Stimulated activated CD8-positive, alpha-beta memory T cell treated with anti-CD3 and anti-CD28 coated beads, Interleukin-15, amount 100 ng/mL, for 48 hours (primary cell): ENCODE data around the gene RAD50.

ENCODE experiments used
- DNase-seq, 2 donors: peaks; one replicate each; pipeline ENCODE4 v3.0.0-alpha.2; 2020; ENCODE audit warnings: low read depth in 2 of 2

The RAD50 gene

DNA sequence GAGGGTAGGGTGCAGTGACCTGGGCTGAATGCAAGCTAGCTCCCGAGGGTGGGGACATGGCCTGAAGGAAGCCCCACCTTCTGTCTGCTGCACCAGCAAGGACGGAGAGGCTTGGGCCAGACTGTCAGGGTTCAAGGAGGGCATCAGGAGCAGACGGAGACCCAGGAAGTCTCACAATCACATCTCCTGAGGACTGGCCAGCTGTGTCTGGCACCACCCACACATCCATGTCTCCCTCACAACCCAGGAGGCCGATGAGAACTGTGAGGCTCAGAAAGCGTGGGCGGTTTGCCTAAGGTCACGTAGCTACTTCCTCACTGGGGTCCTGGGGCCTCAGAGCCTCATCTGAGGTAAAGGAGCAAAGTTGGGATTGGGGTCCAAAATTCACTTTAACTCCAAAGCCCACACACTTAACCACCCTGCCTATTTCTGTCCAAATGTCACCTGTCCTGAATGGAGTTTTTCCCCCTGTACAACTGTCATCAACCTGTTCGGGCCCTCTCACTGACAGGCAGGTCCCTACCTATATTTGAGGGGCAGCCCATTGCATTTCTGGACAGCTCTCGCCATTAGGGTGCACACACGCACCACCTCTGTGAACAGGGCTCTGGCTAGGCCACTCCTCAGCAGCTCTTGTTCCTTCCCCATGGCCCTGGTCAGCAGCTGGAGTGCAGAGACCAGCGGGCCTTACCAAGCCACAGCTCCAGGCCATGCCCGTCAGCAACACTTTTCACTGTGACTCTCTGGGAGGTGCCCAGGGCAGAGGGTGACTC lies 104.6 kb downstream of the RAD50 start:
- DNase-seq, result no peak

DNA sequence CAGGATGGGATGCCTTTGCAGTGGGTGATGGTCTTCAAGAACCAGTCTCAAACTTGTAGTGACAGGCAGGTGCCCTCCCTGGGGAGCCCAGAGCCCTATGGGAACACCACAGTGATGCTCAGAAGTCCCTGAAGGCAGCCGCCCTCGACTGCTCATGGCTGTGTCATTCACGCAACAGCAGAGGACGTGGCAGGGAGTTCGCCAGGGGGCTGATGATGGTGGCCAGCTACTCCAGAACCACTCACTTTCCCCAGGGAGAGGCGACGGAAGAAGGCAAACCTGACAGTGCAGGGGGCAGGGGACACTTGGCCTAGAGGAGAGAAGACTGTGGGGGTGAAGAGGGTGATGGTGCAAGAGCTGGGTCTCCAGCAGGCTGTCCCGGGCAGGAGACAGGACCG lies 105.2 kb downstream of the RAD50 start:
- DNase-seq, result no peak

GRCh38 chr5:132662925-132663770 lies 106.4 kb downstream of the RAD50 start:
- peak; percentile 61 to 66 for DNase-seq

DNA sequence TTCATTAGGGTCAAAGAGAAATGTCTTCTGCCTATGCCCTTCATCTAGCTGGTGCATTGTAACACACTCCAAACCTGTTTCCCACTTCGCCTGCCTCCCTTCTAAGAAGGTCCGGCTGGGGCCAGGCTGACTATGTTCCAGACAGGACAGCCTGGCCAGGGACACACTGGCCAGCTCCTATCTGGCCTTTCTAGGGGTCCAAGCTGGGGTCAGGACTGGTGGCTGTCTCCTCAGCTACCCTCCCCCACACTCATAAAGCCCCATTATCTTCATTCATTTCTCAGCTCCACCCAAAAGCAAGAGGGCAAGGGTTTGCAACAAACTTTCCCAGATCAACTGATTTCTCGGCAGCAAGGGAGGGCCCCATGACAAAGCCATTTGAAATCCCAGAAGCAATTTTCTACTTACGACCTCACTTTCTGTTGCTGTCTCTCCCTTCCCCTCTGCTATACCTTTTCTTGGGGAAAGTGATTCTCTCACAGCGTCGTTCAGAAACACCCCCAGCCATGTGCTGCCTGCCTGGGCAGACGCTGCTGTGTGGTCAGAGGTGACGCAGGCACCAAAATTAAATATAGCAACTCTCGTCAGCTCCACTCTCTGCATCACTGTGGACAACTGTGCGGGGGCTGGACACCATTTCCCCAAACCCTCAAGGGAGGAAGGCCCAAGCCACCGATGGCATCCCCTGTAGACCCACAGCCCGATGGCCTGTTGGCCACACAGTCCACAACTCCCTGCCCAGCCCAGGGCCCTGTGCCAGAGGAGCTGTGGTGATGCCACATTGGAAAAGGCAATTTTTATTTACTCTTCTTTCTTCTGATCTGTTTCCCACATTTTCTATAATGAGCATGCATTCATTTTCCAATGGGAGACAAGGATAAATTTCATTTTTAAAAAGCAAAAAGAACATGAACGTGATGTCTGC lies 107.3 kb downstream of the RAD50 start:
- DNase-seq, result no peak

GRCh38 chr5:132664696-132665209 lies 108.0 kb downstream of the RAD50 start:
- no peak for DNase-seq

DNA sequence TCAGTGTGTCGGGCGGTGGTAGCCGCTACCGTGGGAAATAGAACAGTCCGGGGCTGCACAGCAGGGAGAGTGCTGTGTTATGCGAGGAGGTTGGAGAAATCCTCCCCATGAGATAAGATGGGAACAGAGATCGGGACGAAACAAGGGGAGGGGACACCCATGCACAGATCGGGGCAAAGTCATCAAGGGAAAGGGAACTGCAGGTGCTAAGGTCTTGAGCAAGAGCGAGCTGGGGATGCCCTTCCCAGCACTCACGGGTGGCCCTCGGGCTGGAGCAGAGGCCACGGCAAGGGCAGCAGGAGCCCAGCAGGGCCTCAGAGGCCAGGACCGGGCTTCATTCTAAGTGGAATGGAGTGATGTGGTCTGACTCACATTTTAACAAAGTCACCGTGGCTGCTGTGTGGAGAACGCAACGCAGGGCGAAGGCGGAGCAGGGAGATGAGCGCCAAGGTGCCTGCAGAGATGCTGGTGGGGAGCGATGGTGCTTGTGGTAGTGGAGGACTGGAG lies 108.8 kb downstream of the RAD50 start:
- DNase-seq, result no peak

DNA sequence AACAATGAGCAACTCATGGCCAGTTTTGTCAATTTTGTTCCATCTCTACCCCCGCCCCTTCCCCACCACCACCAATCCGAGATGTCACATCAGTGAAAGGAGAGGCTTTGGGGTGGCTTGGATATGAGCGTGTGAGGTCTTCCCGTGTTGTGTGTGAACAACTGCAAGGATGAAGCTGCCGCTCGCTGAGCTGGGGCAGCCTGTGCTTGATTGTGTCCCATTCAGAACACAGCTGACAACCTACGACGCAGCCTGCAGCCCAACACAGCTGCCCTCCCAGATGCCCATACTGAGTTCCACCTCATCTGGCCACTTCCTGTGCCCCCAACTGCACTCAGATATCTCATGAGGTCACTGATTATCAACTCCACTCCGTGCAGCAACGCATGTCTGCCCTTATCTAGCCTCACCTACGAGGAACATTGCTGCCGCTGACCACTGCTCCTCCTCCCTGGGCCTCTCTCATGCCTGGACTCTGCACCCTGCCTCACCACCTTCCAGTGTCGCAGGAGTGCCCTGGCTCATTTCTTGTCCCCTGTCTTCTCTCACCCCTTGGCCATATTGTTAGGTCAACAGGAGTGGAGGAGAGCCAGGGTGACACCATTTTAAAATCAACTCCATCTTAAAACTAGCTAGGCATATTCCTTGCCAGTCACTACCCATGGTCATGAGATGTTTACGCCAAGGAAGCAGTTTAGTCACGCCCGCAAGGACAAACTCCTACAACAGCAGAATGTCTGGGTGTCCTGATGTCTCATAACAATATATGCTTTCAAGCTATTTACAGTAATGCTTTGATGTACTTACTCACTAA lies 109.7 kb downstream of the RAD50 start:
- DNase-seq, result no peak

- no peak for DNase-seq
Measured at GRCh38 chr5:132667309-132667708, 110.5 kb downstream of the RAD50 start.

DNA sequence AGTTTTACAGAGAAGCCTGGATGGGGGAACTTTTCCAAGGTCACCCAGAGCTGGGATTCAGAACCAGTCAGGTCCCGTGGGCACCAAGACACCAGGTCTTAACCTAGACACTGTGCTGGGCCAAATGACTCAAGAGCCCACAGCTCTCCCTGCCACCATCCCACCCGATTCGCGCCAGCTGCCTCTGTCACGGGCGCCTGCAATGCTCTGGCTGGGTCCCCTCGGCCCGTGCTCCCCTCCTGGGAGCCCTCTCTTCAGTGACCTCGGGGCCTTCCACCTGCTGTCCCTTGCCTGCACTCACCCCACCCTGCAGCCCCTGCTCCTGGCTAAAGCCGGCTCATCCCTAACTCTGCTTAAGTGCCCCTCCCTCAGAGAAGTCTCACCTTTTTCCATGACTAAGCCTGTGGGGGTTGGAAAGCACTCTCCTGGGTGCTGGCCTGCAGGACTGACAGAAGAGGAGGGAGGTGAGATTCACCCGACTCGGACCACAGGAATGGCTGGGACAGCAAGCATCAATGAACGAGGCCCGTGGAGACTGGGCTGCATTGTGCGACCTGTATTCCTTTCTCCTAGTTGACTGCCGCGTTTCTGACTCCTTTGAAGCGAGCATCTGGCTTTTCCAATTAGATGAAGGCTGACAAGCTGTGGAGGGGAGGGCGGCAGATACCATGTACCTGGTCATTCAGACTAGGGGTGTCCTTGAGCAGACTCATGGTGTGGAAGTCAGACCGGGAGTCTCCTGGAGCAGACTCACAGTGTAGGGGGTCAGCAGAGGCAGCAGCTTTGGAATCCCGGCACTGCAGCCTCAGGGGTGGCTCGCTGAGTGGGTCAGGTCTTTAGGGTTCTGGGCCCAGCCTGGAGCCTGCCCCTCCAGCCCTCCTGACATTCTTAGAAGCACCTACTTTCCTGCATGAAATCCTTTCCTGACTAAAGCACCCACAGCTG lies 111.3 kb downstream of the RAD50 start:
- DNase-seq, result no peak

- DNase-seq, result no peak
Measured at GRCh38 chr5:132668706-132669454, 112.1 kb downstream of the RAD50 start.

DNA sequence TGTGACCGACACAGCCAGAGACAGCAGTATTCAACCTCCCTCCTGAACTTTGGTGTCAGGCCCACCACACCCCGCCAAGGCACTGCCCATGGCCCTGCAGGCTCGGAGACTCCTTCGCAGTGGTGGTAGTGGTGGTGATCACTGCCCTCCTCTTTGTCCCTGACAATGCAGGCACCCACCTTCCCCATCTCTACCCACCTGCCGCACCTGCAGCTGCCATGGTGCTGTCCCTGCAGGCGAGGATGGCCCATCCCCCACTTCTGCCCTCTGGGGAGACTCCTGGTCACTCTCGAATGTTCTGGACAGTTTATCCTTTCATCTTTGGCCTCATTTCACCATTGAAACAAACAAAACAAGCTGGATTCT lies 112.7 kb downstream of the RAD50 start:
- no peak for DNase-seq

DNA sequence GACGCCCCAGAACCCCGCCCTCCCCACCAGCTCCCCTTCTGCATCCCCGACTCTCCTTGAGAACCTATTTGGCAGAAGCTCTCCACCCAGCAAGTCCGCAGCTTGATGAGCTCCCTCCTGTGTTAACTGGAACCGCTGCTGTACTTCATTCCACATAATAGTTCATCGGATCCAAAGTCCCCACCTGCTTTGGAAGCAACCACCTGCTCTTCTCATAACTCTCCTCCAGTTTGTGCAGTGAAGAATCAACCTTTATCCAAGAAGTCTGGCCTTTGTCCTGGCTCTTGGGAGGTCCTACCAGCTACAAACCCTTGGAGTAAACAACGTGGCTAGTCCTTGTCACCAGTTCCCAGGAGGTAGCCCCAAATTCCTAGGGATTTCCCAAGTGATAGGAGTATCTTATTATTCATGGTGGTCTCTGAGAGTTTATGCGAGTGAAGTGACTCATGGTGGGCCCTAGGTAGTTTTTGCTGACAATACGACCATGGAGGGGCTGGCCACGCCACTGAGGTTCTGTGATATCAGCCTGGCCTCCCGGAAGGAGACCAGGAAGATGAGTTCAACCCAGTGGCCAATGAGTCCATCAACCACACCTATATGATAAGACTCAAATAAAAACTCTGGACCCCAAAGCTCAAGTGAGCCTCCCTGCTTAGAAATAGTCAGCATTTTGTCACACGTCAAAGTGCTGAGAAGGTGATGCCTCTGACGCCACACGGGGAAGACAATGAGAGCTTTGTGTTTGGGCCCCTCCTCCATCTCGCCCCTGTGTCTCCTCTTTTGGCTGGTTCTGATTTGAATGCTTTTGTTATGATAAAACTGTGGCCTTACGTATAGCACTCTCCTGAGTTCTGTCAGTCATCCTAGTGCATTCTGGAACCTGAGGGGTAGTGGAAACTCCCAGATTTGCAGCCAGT lies 113.4 kb downstream of the RAD50 start:
- DNase-seq, result no peak

GRCh38 chr5:132671000-132671399 lies 114.2 kb downstream of the RAD50 start:
- no peak for DNase-seq

- DNase-seq, result no peak
Measured at GRCh38 chr5:132673488-132673887, 116.7 kb downstream of the RAD50 start.

- DNase-seq, result no peak
Measured at GRCh38 chr5:132673939-132674630, 117.3 kb downstream of the RAD50 start, which contains the start of gene IL4. Gene IL4, plus strand, starts transcription at chr5:132673989. Its CDS starts 62 bp downstream, at chr5:132674051.

GRCh38 chr5:132674671-132675506 lies 118.1 kb downstream of the RAD50 start:
- no peak for DNase-seq
